GM19372 (cell line): Measurements from ENCODE around the gene IL32.

Source experiments
- ATAC-seq: cut with Tn5 transposase; IDR thresholded peaks from one replicate; pipeline ENCODE4 v1.9.1; 2021; ENCODE audit warnings: mild to moderate bottlenecking, low read depth, moderate library complexity; ENCODE audit not compliant: unreplicated experiment

The IL32 gene

GRCh38 chr16:3027983-3028715 is 37.3 kb upstream of the IL32 start:
- ATAC-seq: no peak

- no peak for ATAC-seq
These were observed 36.6 kb upstream of the IL32 start for GRCh38 chr16:3028716-3029319.

DNA sequence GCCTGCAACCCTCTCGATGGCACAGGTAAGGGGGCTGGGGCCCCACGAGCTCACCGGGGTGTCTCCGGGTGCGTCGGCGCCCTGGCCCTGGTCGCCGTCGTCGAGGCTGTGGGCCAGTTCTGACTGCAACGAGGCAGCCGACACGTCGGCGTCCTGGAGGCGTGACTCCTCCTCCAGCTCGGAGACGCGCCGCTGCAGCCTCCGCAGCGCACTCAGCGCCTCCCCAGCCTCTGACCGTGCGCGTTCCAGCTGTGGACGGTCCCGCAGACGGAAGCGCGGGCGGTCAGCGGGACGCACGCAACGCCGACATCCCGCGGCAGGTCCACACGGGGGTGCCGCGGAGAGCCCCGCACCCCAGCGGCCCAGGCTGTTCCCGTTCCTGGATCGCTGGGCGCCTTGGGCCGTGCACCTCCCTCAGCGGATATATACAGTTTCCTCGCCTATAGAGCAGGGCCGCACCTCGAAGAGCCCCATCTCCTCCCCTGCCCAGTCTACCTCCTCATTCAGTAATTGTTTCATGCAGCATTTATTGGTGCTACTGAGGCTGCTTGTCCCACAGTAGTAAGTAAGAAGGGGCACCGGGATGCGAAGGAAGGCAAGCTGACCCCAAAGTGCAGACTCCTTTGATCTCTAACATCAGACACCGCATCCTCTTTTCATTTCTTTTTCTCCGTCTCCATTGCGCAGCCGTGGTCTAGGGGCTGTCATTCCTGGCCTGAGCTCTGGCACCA is 35.8 kb upstream of the IL32 start:
- ATAC-seq: no peak

- no peak for ATAC-seq
These were observed 34.9 kb upstream of the IL32 start for GRCh38 chr16:3030222-3031212.

DNA sequence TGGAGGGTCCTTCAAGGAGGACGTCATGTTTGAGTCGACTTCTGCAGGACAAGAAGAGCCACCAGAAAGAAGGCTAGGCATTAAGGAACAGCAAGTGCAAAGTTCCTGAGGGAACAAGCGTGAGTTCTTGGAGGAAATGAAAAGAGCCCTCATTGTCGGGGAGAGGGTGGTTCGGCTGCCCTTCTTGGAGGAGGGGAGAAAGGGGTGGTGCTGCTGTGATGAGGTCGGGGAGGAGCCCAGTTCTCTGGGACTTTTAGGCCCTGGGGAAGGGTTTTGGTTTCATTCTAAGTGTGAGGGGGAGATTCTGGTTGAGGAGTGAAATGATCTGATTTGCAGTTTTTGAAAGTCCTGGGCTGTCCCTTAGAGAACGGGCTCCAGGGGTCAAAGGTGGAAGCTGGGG is 32.8 kb upstream of the IL32 start:
- no peak for ATAC-seq

DNA sequence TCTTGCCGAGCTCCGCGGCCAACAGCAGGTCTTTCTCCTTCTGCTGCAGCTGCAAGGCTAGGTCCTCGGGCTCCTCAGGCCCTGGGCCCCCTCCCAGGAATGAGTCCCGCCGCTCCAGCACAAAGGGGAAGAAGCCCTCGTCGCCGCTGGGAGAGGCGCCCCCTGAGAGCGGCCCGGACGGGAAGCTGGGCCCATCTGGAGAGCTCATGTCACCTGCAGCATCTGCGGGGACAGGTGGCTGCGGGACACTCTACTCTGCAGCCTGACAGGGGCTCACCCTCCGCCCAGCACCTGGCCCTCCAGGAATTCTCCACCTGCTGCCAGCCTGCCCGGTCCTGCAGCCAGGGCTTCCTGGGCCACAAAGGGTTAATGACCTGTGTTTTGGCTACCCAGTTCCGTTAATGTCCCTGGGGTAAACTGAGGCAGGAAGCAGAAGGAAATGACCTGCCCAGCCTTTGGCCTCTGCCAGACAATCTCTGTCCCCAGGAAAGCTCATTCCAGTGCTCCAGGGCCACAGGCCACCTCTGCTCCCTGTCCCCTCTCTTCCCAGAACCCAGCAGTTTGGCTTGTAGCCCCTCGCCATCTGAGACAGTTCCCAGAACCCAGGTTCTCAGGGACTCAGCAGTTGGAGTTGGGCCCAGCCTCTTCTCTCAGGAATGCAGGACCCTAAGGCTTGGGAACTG is 30.0 kb upstream of the IL32 start:
- ATAC-seq: no peak

- no peak for ATAC-seq
These were observed 29.3 kb upstream of the IL32 start for GRCh38 chr16:3035972-3036725.

DNA sequence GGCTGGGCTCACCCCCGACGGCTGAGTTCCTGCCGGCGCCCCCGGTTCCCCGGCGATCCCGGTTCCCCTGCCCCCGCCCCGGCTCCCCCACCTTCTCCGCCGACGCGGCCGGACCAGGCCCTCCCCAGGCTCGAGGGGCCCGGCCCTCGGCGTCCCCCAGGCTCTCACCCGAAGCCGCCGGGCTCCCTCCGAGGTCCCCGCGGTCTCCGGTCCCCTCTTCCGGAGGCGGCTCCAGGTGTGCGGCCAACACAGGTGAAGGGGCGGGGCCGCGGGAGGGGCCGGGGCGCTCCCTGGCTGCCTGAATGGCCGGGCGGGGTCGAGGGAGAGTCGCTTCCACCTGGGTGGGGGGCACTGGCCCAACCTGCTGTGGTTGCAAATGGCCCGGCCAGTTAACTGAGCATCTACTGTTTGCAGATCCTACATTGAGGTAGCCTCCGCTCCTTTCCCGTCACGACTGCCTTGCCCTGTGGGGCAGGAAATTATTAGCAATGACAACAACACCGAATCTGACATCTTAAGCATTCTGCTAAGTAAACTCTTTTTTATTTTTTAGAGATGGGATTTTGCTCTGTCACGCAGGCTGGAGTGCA is 28.6 kb upstream of the IL32 start, which contains the start of gene BICDL2:
Gene BICDL2, minus strand, starts transcription at position 219 of the 590 bp plus-strand sequence. CDS start 1,448 bp downstream, outside the sequence.
- ATAC-seq: no peak

GRCh38 chr16:3038256-3038655 is 27.2 kb upstream of the IL32 start:
- no peak for ATAC-seq

DNA sequence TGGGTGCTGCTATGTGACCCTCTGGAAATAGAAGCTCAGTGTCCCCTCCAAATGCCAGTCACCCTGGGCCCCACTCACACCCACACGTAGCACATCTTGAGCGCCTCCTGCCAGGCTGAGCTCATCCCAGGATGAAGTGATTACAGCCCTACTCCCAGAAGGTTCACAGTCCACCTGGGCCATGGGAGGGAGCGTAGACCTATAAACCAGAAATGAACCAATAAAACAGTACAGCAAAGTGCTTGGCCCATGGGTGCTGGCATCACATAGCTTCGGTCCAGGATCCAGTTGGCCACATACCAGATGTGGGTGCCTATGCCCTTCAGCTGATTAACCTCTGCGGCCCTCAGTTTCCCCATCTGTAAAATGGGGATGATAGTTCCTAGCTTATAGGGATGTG is 26.5 kb upstream of the IL32 start:
- no peak for ATAC-seq

DNA sequence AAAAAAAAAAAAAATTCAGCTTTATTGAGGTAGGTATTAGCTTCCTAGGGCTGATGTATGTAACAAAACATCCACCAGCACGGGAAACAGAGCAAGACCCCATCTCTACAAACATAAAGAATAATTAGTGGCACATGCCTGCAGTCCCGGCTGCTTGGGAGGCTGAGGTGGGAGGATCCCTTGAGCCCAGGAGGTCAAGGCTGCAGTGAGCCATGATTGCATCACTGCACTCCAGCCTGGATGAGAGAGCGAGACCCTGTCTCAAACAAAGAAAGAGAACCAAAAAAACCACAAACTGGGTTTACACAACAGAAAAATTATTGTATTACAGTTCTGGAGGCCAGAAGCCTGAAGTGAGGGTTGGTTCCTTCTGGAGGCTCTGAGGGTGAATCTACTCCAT is 23.1 kb upstream of the IL32 start:
- no peak for ATAC-seq

GRCh38 chr16:3044708-3045107 is 20.7 kb upstream of the IL32 start:
- ATAC-seq: no peak

DNA sequence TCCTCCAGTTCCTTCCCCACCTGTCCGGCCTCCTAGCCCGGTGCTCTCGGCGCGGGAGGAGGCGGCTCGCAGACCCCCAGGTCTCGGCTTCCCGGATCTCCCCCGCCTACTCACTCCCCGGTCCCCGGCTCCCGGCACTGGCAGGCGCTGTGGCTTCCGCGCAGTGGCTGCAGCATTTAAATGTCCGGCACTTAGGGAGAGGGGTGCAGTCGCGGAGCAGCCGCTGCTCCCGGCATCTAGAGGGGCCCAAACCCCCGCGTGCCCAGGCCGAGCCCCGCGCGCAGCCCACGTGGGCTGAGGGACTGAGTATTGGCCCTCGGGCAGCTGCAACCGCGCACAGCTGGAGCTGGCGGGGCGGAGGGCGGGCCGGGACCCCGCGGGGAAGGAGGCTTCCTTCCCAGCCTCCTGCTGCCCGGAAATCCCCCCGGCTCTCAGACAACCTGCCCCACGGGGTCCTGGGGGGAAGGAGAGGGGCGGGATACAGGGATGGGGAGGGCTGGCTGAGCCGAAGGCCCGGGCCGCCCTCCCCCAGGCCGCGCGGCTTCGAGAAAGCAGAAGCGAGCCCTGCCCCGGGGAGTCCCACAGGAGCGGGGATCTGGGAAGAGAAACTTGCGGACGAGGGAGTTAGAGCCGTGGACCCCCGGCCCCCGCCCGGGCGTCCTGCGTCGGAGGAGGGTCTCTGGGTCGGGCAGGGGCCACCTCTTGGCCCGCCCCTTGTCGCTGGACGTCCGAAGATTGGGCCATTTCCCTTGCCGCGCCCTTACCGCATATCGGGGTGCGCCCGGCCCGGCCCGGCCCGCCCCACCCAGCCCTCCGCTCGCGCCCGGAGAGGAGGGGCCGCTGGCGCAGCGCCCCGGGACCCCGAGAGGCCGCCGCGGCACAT is 19.4 kb upstream of the IL32 start, which contains the start of gene MMP25:
Gene MMP25, plus strand, starts transcription at position 804 of the 883 bp plus-strand sequence. CDS start 357 bp downstream, outside the sequence.
- ATAC-seq: no peak

- ATAC-seq: no peak
These were observed 18.6 kb upstream of the IL32 start for GRCh38 chr16:3046641-3047386.

GRCh38 chr16:3047387-3047720 is 18.1 kb upstream of the IL32 start:
- ATAC-seq: no peak

GRCh38 chr16:3049921-3050481 is 15.4 kb upstream of the IL32 start:
- ATAC-seq: no peak

DNA sequence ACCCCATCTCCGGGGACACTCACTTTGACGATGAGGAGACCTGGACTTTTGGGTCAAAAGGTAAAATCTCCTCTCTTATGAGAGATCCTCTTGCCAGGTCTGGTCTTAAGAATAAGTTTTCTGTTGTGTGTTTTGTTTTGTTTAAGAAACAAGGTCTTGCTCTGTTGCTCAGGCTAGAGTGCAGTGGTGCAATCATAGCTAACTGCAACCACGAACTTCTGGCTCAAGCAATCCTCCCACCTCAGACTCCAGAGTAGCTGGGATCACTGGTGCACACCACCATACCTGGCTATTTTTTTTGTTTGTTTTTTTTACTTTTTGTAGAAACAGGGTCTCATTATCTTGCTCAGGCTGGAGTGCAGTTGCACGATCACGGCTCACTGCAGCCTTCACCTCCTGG is 15.0 kb upstream of the IL32 start:
- ATAC-seq: no peak
